Stimulated activated CD8-positive, alpha-beta memory T cell treated with anti-CD3 and anti-CD28 coated beads, Interleukin-12 subunit alpha, Interleukin-12 subunit beta, amount 100 ng/mL, for 1 hour (primary cell): Measurements from ENCODE around the gene YIF1A.

ENCODE experiments used
- DNase-seq: peaks from one replicate; pipeline ENCODE4 v3.0.0-alpha.2; 2020; ENCODE audit warnings: low read depth

Gene YIF1A

GRCh38 chr11:66243782-66244535, 45.0 kb downstream of the YIF1A start:
- DNase-seq = no peak

- no peak for DNase-seq
Observed at GRCh38 chr11:66242095-66242765, 46.7 kb downstream of the YIF1A start.

- no peak for DNase-seq
Observed at GRCh38 chr11:66240781-66241136, 48.2 kb downstream of the YIF1A start.

GRCh38 chr11:66239998-66240780, 48.8 kb downstream of the YIF1A start:
- no peak for DNase-seq

- no peak for DNase-seq
Observed at GRCh38 chr11:66239511-66239910, 49.4 kb downstream of the YIF1A start.

- DNase-seq = no peak
Observed at GRCh38 chr11:66238786-66239413, 50.0 kb downstream of the YIF1A start.

GRCh38 chr11:66237867-66238266, 51.1 kb downstream of the YIF1A start:
- no peak for DNase-seq

- no peak for DNase-seq
Observed at GRCh38 chr11:66235141-66235540, 53.8 kb downstream of the YIF1A start.
